Activated CD4-positive, CD25-positive, alpha-beta regulatory T cell treated with anti-CD3 and anti-CD28 coated beads, Interleukin-2, amount 50 U/mL, for 72 hours (primary cell): ENCODE measurements around the gene NCR2.

ENCODE experiments used
- DNase-seq: peaks from one replicate; pipeline ENCODE4 v3.0.0; 2021

NCR2 gene

GRCh38 chr6:41360314-41360685, 24.9 kb downstream of the NCR2 start:
- DNase-seq, result no peak

DNA sequence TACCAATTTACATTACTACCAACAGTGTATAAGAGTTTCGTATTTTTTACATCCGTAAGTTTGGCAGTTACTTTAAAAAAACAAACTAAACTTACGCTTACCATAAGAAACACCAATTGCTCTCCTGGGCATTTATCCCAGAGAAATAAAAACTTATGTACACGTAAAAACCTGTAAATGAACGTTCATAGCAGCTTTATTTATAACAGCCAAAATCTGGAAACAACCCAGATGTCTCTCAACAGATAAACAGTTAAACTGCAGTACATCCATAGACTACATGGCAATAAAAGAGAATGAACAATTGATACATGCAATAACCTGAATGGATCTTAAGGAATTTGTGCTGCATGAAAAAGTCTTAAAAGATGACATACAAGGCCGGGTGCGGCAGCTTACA, 30.7 kb downstream of the NCR2 start:
- DNase-seq, result no peak

DNA sequence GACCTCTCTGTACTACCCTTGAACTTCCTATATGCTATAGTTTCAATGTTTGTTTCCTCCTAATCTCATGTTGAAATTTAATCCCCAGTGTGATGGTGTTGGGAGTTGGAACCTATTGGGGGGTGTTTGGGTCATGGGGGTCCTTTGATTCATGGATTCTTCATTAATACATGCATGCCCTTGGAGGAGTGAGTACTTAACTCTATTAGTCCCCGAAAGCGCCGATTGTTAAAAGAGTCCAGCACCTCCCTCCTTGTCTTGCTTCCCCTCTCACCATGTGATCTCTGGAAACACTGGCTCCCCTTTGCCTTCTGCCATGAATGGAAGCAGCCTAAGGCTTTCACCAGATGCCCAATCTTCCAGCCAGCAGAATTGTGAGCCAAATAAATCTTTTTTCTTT, 31.7 kb downstream of the NCR2 start:
- no peak for DNase-seq

GRCh38 chr6:41367700-41368099, 32.3 kb downstream of the NCR2 start:
- DNase-seq, result no peak

GRCh38 chr6:41370488-41371111, 35.2 kb downstream of the NCR2 start:
- no peak for DNase-seq

- no peak for DNase-seq
These were observed 36.1 kb downstream of the NCR2 start for GRCh38 chr6:41371461-41371991.

DNA sequence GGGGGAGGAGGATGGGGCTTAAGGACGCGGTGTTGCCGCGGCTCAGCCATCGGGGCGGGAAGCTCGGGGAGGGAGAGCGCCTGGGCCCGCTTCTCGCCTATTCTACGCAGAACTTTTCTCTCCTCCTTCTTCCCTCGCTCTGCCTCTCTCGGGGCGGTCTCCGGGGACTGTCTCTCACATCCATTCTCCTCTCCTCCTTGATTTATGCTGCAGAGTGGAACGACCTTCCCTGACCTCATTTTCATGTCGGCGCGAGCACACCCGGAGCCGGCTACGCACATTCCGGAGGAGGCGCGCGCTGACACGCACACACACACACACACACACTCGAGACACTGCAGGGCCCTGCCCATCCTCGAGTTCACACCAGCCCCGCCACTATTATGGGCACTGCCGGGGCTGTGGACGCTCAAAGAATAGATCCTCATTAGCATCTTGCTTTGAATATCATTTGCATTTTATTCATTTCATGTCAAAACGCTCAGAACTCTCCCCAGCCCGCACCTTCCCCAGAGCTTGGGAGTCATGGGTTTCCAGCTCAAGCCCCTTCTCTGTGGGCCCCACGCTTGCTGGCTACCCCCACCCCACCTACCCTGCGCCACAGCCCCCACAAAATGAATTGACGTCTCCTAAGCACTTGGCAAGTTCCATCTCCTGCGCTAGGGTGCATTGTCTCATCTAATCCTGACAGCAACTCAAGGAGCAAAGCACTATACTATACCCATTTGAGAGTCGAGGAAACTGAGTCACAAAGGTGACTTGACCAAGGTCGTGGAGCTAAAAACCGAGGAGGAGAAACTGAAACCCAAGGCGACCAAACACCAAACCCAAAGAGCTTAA, 36.8 kb downstream of the NCR2 start:
- DNase-seq, result no peak

- no peak for DNase-seq
These were observed 37.6 kb downstream of the NCR2 start for GRCh38 chr6:41372832-41373626.

GRCh38 chr6:41373627-41373918, 38.2 kb downstream of the NCR2 start:
- no peak for DNase-seq

- DNase-seq, result no peak
These were observed 38.7 kb downstream of the NCR2 start for GRCh38 chr6:41373919-41374617.

GRCh38 chr6:41374618-41375590, 39.5 kb downstream of the NCR2 start:
- no peak for DNase-seq

DNA sequence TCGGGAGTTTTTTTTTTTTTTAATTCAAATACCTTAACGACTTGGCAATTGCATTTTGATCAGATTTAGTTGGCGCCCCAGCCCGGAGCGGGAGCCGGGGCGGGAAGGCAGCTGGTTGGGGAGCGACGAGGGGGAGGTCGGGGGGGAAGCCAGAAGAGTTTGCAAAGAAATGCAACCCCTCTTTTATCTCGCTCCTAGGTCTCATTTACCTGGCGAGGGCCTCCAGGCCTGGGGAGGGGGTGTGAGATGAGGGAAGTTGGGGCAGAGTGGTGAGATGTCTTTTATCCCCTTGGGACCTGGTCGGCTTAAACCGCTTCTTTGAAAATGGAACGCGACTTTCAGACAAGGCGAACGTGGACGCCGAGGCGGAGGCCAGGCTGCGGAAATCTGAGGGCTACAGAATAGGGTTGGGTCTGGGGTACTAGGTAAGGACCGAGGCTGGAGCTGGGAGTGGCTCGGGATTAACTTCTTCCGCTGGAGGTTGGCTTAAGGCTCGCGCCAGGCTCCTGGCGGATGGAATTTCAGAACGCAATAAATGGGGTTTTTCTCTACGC, 40.3 kb downstream of the NCR2 start:
- DNase-seq, result no peak

- no peak for DNase-seq
These were observed 40.8 kb downstream of the NCR2 start for GRCh38 chr6:41376176-41376575.

DNA sequence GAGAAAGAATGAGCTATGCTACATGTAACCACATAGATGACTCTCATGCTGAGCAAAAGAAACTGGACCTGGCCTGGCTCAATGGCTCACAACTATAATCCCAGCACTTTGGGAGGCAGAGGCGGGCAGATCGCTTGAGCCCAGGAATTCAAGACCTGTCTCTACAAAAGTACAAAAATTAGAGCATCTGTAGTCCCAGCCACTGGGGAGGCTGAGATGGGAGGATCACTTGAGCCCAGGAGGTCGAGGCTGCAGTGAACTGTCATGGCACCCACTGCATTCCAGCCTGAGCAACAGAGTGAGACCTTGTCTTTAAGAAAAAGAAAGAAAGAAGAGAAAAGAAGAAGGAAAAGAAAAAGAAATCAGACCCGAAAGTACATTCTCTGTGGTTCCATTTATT, 41.7 kb downstream of the NCR2 start:
- no peak for DNase-seq

DNA sequence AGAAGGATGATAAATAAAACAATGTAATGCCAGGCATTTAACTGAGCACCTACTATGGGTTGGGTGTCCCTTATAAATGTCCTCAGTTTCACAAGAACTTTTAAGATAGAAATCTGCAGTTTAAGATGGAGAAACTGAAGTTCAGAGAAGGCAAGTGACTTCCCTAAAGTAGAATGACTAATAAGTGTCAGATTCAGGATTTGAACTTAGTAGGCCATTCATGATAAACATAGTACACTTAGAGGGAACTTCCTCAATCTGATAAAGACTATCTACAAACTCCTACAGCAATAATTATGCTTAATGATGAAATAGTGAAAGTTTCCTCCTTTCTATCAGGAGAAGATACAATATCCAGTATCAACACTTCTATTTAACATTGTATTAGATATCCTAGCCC, 43.9 kb downstream of the NCR2 start:
- DNase-seq, result no peak

GRCh38 chr6:41386594-41386993, 51.2 kb downstream of the NCR2 start:
- DNase-seq, result no peak

GRCh38 chr6:41392246-41392645, 56.8 kb downstream of the NCR2 start:
- DNase-seq, result no peak

- no peak for DNase-seq
These were observed 60.9 kb downstream of the NCR2 start for GRCh38 chr6:41396335-41396734.

DNA sequence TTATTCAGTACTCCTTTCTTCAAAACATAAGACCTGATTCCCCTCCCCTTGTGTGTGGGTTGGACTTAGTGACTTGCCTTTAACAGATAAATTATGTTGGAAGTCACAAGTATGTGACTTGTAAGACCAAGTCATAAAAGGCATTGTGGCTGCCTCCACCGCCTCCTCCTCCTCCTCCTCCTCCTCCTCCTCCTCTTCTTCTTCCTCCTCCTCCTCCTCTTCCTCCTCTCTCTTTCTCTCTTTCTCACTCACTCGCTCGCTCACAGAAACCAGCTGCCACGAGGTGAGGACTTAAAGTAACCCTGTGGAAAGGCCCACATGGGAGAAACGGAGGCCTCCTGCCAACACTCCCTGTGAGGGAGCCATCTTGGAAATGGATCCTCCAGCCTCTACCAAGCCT, 64.0 kb downstream of the NCR2 start:
- DNase-seq, result no peak
